ENCODE measurements around the gene PTBP3.

PTBP3 gene

GRCh38 chr9:112265391-112265790 lies 68.0 kb downstream of the PTBP3 start:
- no peak for DNase-seq (ENCODE audit: insufficient read length, low spot score)
- no peak for TF ChIP-seq POU2F2 (IDR thresholded peaks at IDR 0.05; ENCODE audit: low read depth, low read length)
- TF ChIP-seq PAX5 (IDR thresholded peaks at IDR 0.05; ENCODE audit: insufficient read depth, low read length, severe bottlenecking) = no peak
- no peak for TF ChIP-seq SPI1 (IDR thresholded peaks at IDR 0.05; ENCODE audit: low read depth, low read length)
- TF ChIP-seq TAF1 (IDR thresholded peaks at IDR 0.05; ENCODE audit: low read depth, low read length) = no peak
- TF ChIP-seq POLR2AphosphoS5 (IDR thresholded peaks at IDR 0.05; ENCODE audit: low read depth, low read length) = no peak
- no peak for TF ChIP-seq POLR2A (IDR thresholded peaks at IDR 0.05; ENCODE audit: low read depth, low read length)
- peak; percentile 51 for FAIRE-seq

GRCh38 chr9:112262577-112262976 lies 70.8 kb downstream of the PTBP3 start:
- no peak for FAIRE-seq
- no peak for TF ChIP-seq SPI1 (IDR thresholded peaks at IDR 0.05; ENCODE audit: low read depth, low read length)

DNA sequence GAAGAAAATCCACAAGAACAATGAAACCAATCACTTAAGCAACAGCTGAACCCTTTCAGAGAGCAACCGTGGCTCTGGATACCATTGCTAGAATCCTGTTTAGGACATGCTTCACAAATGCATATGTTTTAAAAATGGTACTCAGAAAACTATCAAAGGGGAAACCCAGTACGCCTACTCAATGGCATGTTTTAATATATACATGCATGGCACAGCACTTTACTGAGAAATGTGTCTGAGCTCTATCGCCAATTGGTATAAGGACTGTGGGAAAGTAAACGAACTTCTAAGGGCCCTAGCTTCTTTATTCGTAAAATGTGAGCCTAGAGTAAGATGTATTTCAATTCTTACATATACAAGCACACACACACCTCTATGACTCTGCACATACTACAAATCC lies 72.3 kb downstream of the PTBP3 start:
- no peak for FAIRE-seq
- no peak for DNase-seq (ENCODE audit: insufficient read length, low spot score)
- TF ChIP-seq POLR2AphosphoS5 (IDR thresholded peaks at IDR 0.05; ENCODE audit: low read depth, low read length) (no peak), TAF1 (IDR thresholded peaks at IDR 0.05; ENCODE audit: low read depth, low read length) (no peak), SPI1 (IDR thresholded peaks at IDR 0.05; ENCODE audit: low read depth, low read length) (no peak), POU2F2 (IDR thresholded peaks at IDR 0.05; ENCODE audit: low read depth, low read length) (no peak), PAX5 (IDR thresholded peaks at IDR 0.05; ENCODE audit: insufficient read depth, low read length, severe bottlenecking) (no peak), POLR2A (IDR thresholded peaks at IDR 0.05; ENCODE audit: low read depth, low read length) (no peak)

More at GRCh38 chr9:112262577-112262976, 70.8 kb downstream of the PTBP3 start:
- DNase-seq (ENCODE audit: insufficient read length, low spot score) = no peak

DNA sequence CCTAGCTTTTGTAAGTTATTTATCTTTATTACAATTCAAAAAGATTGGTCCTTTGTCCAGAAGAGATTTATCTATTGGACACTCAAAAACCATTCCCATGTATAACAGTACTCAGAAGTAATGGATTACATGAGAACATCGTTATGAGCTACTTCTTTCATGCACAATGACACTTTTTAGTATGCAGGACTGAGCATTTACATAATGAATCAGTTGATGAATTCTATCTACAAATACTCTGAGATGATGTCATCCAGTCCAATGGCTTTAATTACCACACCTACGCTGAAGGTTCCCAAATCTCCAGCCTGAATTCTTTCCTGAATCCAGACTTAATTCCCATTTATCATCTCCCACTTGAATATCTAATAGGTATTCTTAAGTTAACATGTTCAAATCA lies 75.3 kb downstream of the PTBP3 start:
- DNase-seq (ENCODE audit: insufficient read length, low spot score) = no peak
- FAIRE-seq = no peak
- no peak for TF ChIP-seq PAX5 (IDR thresholded peaks at IDR 0.05; ENCODE audit: insufficient read depth, low read length, severe bottlenecking)
- TF ChIP-seq POU2F2 (IDR thresholded peaks at IDR 0.05; ENCODE audit: low read depth, low read length) = no peak
- no peak for TF ChIP-seq POLR2AphosphoS5 (IDR thresholded peaks at IDR 0.05; ENCODE audit: low read depth, low read length)
- TF ChIP-seq POLR2A (IDR thresholded peaks at IDR 0.05; ENCODE audit: low read depth, low read length) = no peak
- TF ChIP-seq TAF1 (IDR thresholded peaks at IDR 0.05; ENCODE audit: low read depth, low read length) = no peak

GRCh38 chr9:112252194-112252593 lies 81.2 kb downstream of the PTBP3 start:
- FAIRE-seq (no peak), DNase-seq (ENCODE audit: insufficient read length, low spot score) (no peak)
- TF ChIP-seq TAF1 (IDR thresholded peaks at IDR 0.05; ENCODE audit: low read depth, low read length) (no peak), SPI1 (IDR thresholded peaks at IDR 0.05; ENCODE audit: low read depth, low read length) (no peak), PAX5 (IDR thresholded peaks at IDR 0.05; ENCODE audit: insufficient read depth, low read length, severe bottlenecking) (no peak), POLR2AphosphoS5 (IDR thresholded peaks at IDR 0.05; ENCODE audit: low read depth, low read length) (no peak), POU2F2 (IDR thresholded peaks at IDR 0.05; ENCODE audit: low read depth, low read length) (no peak), POLR2A (IDR thresholded peaks at IDR 0.05; ENCODE audit: low read depth, low read length) (no peak)

GRCh38 chr9:112249277-112249676 lies 84.1 kb downstream of the PTBP3 start:
- DNase-seq (ENCODE audit: insufficient read length, low spot score) (peak; percentile 8), FAIRE-seq (no peak)

GRCh38 chr9:112248722-112249121 lies 84.7 kb downstream of the PTBP3 start:
- FAIRE-seq (no peak), DNase-seq (ENCODE audit: insufficient read length, low spot score) (no peak)
- TF ChIP-seq PAX5 (IDR thresholded peaks at IDR 0.05; ENCODE audit: insufficient read depth, low read length, severe bottlenecking) (no peak), TAF1 (IDR thresholded peaks at IDR 0.05; ENCODE audit: low read depth, low read length) (no peak), POLR2A (IDR thresholded peaks at IDR 0.05; ENCODE audit: low read depth, low read length) (no peak), SPI1 (IDR thresholded peaks at IDR 0.05; ENCODE audit: low read depth, low read length) (no peak), POU2F2 (IDR thresholded peaks at IDR 0.05; ENCODE audit: low read depth, low read length) (no peak), POLR2AphosphoS5 (IDR thresholded peaks at IDR 0.05; ENCODE audit: low read depth, low read length) (no peak)

More at GRCh38 chr9:112249277-112249676, 84.1 kb downstream of the PTBP3 start:
- TF ChIP-seq POLR2AphosphoS5 (IDR thresholded peaks at IDR 0.05; ENCODE audit: low read depth, low read length) (no peak), SPI1 (IDR thresholded peaks at IDR 0.05; ENCODE audit: low read depth, low read length) (peak; percentile 40; the same call in 1 of the 2 replicates)

DNA sequence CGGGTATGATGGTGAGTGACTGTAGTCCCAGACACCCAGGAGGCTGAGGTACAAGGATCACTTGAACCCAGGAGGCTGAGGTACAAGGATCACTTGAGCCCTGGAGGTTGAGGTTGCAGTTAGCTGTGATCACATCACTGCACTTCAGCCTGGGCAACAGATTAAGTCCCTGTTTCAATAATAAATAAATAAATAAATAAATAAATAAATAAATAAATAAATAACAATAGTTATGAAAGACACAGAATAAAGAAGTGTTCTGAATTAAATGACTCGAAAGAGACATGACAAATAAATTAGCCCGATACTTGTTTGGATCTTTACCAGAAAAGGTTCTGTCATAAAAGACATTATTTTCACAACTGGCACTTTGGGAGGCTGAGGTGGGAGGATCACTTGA lies 86.3 kb downstream of the PTBP3 start:
- no peak for DNase-seq (ENCODE audit: insufficient read length, low spot score)
- no peak for FAIRE-seq
- TF ChIP-seq PAX5 (IDR thresholded peaks at IDR 0.05; ENCODE audit: insufficient read depth, low read length, severe bottlenecking) = no peak
- TF ChIP-seq TAF1 (IDR thresholded peaks at IDR 0.05; ENCODE audit: low read depth, low read length) = no peak
- TF ChIP-seq POU2F2 (IDR thresholded peaks at IDR 0.05; ENCODE audit: low read depth, low read length) = no peak
- no peak for TF ChIP-seq SPI1 (IDR thresholded peaks at IDR 0.05; ENCODE audit: low read depth, low read length)
- no peak for TF ChIP-seq POLR2A (IDR thresholded peaks at IDR 0.05; ENCODE audit: low read depth, low read length)
- TF ChIP-seq POLR2AphosphoS5 (IDR thresholded peaks at IDR 0.05; ENCODE audit: low read depth, low read length) = no peak

- FAIRE-seq = no peak
- no peak for DNase-seq (ENCODE audit: insufficient read length, low spot score)
- TF ChIP-seq POU2F2 (IDR thresholded peaks at IDR 0.05; ENCODE audit: low read depth, low read length) (no peak), PAX5 (IDR thresholded peaks at IDR 0.05; ENCODE audit: insufficient read depth, low read length, severe bottlenecking) (no peak), SPI1 (IDR thresholded peaks at IDR 0.05; ENCODE audit: low read depth, low read length) (no peak), TAF1 (IDR thresholded peaks at IDR 0.05; ENCODE audit: low read depth, low read length) (no peak), POLR2A (IDR thresholded peaks at IDR 0.05; ENCODE audit: low read depth, low read length) (no peak), POLR2AphosphoS5 (IDR thresholded peaks at IDR 0.05; ENCODE audit: low read depth, low read length) (no peak)
Observed at GRCh38 chr9:112245126-112245525, 88.3 kb downstream of the PTBP3 start.

DNA sequence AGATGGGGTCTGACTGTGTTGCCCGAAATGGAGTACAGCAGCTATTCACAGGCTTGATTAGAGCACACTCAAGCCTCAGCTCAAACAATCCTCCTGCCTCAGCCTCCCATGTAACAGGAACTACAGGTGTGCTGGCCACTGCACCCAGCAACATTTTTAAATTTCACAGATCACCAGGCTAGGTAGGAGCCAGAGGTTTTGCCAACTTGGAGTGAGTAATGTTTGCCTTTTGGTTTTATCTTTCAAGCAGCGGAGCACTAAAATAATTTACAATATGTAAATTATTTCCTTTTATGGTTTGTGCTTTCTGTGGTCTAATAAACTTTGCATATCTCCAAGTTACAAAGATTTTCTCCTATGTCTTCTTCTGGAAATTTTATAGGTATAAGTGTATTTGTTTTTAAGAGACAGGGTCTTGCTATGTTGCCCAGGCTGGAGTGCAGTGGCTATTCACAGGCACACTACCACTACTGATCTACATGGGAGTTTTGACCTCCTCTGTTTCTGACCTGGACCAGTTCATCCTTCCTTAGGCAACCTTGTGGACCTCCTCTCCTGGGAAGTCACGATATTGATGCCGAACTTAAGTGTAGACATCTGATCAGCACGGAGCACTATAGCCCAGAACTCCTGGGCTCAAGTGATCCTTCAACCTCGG lies 91.1 kb downstream of the PTBP3 start:
- FAIRE-seq (peak; percentile 26), DNase-seq (ENCODE audit: insufficient read length, low spot score) (no peak)
- TF ChIP-seq POLR2A (IDR thresholded peaks at IDR 0.05; ENCODE audit: low read depth, low read length) (no peak), POLR2AphosphoS5 (IDR thresholded peaks at IDR 0.05; ENCODE audit: low read depth, low read length) (no peak), PAX5 (IDR thresholded peaks at IDR 0.05; ENCODE audit: insufficient read depth, low read length, severe bottlenecking) (no peak), TAF1 (IDR thresholded peaks at IDR 0.05; ENCODE audit: low read depth, low read length) (no peak), SPI1 (IDR thresholded peaks at IDR 0.05; ENCODE audit: low read depth, low read length) (no peak), POU2F2 (IDR thresholded peaks at IDR 0.05; ENCODE audit: low read depth, low read length) (no peak)

Data from GM12891 (cell line).